NCI-H748 (cell line): Measurements from ENCODE around the gene DOCK1.
"Not testable (repeated sequence)": the region's sequence is repeated elsewhere in the genome, so short reads cannot be mapped to it uniquely, and the experiment has no call there.

Experiments used
- DNase-seq: peaks from one replicate; lab custom pipeline; 2025; ENCODE audit not compliant: unreplicated experiment; lab: John Stamatoyannopoulos, UW

DOCK1 gene

GRCh38 chr10:127302343-127302742 lies 397.1 kb downstream of the DOCK1 start:
- peak; percentile 28 for DNase-seq

- no peak for DNase-seq
Measured at GRCh38 chr10:127303105-127303504, 397.9 kb downstream of the DOCK1 start.

- no peak for DNase-seq
Measured at GRCh38 chr10:127303746-127304145, 398.5 kb downstream of the DOCK1 start.

- no peak for DNase-seq
Measured at GRCh38 chr10:127306479-127306878, 401.3 kb downstream of the DOCK1 start.

GRCh38 chr10:127307338-127307737 lies 402.1 kb downstream of the DOCK1 start:
- DNase-seq: no peak

- no peak for DNase-seq
Measured at GRCh38 chr10:127308031-127308430, 402.8 kb downstream of the DOCK1 start.

- DNase-seq: not testable (repeated sequence)
Measured at GRCh38 chr10:127309619-127310018, 404.4 kb downstream of the DOCK1 start.

- no peak for DNase-seq
Measured at GRCh38 chr10:127310430-127310829, 405.2 kb downstream of the DOCK1 start.

- DNase-seq: no peak
Measured at GRCh38 chr10:127310923-127311322, 405.7 kb downstream of the DOCK1 start.

- DNase-seq: no peak
Measured at GRCh38 chr10:127313996-127314700, 408.9 kb downstream of the DOCK1 start.

GRCh38 chr10:127314797-127315196 lies 409.6 kb downstream of the DOCK1 start:
- no peak for DNase-seq

- DNase-seq: no peak
Measured at GRCh38 chr10:127315888-127316287, 410.7 kb downstream of the DOCK1 start.

- DNase-seq: peak; percentile 58
Measured at GRCh38 chr10:127318396-127318795, 413.2 kb downstream of the DOCK1 start.

GRCh38 chr10:127319271-127319670 lies 414.0 kb downstream of the DOCK1 start:
- DNase-seq: no peak

GRCh38 chr10:127319691-127320090 lies 414.5 kb downstream of the DOCK1 start:
- DNase-seq: no peak

- no peak for DNase-seq
Measured at GRCh38 chr10:127320176-127320575, 414.9 kb downstream of the DOCK1 start.

GRCh38 chr10:127322286-127322685 lies 417.1 kb downstream of the DOCK1 start:
- no peak for DNase-seq

GRCh38 chr10:127325506-127325905 lies 420.3 kb downstream of the DOCK1 start:
- DNase-seq: no peak

GRCh38 chr10:127326883-127327282 lies 421.7 kb downstream of the DOCK1 start:
- DNase-seq: no peak

GRCh38 chr10:127331696-127332095 lies 426.5 kb downstream of the DOCK1 start:
- no peak for DNase-seq

GRCh38 chr10:127332631-127333030 lies 427.4 kb downstream of the DOCK1 start:
- no peak for DNase-seq

GRCh38 chr10:127337801-127338200 lies 432.6 kb downstream of the DOCK1 start:
- no peak for DNase-seq

GRCh38 chr10:127338399-127339110 lies 433.3 kb downstream of the DOCK1 start:
- DNase-seq: no peak
